KMS-11 (cell line): ENCODE measurements around the gene ERO1B.

Source experiments
- H2AFZ ChIP-seq: fragments of 200-600 bp; sonication (generic); 2 replicates; pipeline ENCODE4 v1.6.1; 2016; ENCODE audit warnings: antibody characterized with exemption, mixed run types, low read depth
- H3K27ac ChIP-seq: fragments of 200-600 bp; sonication (generic); 2 replicates; pipeline ENCODE4 v1.6.1; 2016; ENCODE audit warnings: mild to moderate bottlenecking, mixed run types
- H3K27me3 ChIP-seq: fragments of 200-600 bp; sonication (generic); 2 replicates; pipeline ENCODE4 v1.6.1; 2017; ENCODE audit warnings: mild to moderate bottlenecking, low read depth, mixed run types, moderate library complexity; ENCODE audit not compliant: insufficient read depth
- H3K36me3 ChIP-seq: fragments of 200-600 bp; sonication (generic); 2 replicates; pipeline ENCODE4 v1.6.1; 2017; ENCODE audit warnings: mild to moderate bottlenecking, mixed run types; ENCODE audit not compliant: insufficient read depth
- H3K4me1 ChIP-seq: fragments of 200-600 bp; sonication (generic); 2 replicates; pipeline ENCODE4 v1.6.1; 2016; ENCODE audit warnings: mild to moderate bottlenecking, low read depth, mixed run types; ENCODE audit not compliant: poor library complexity, severe bottlenecking
- H3K4me2 ChIP-seq: fragments of 200-600 bp; sonication (generic); 2 replicates; pipeline ENCODE4 v1.7.0; 2016; ENCODE audit warnings: mild to moderate bottlenecking, mixed run types
- H3K4me3 ChIP-seq: fragments of 200-600 bp; sonication (generic); IDR thresholded peaks from 2 replicates; pipeline ENCODE4 v1.6.1; 2017; ENCODE audit warnings: low read depth, low read length, mixed read lengths; ENCODE audit not compliant: insufficient read depth
- H3K79me2 ChIP-seq: fragments of 200-600 bp; sonication (generic); 2 replicates; pipeline ENCODE4 v1.6.1; 2016; ENCODE audit warnings: low read depth, mixed run types; ENCODE audit not compliant: insufficient read depth
- H3K9ac ChIP-seq: fragments of 200-600 bp; sonication (generic); 2 replicates; pipeline ENCODE4 v1.6.1; 2016; ENCODE audit warnings: mild to moderate bottlenecking, mixed run types
- H4K20me1 ChIP-seq: fragments of 200-600 bp; sonication (generic); 2 replicates; pipeline ENCODE4 v1.6.1; 2016; ENCODE audit warnings: mild to moderate bottlenecking, mixed run types; ENCODE audit not compliant: insufficient read depth
- CTCF ChIP-seq: fragments of 200-600 bp; sonication (generic); conservative IDR thresholded peaks from 2 replicates; pipeline ENCODE4 v1.6.1; 2017; ENCODE audit warnings: low read depth, mild to moderate bottlenecking, antibody characterized with exemption, low read length, moderate library complexity, mixed read lengths

Gene ERO1B

GRCh38 chr1:236311040-236311439, 29.3 kb upstream of the ERO1B start:
- no peaks in the 10 kb centered on the region for H3K4me1 ChIP-seq
- no peak for TF ChIP-seq CTCF
- H3K4me2 ChIP-seq: no peak overlapping the region
- H2AFZ ChIP-seq: no peak overlapping the region
- no peaks in the 10 kb centered on the region for H3K27me3 ChIP-seq
- H4K20me1 ChIP-seq: no peaks in the 10 kb centered on the region
- no peaks in the 10 kb centered on the region for H3K79me2 ChIP-seq
- H3K9ac ChIP-seq: no peak overlapping the region
- H3K27ac ChIP-seq: no peak overlapping the region
- H3K36me3 ChIP-seq: no peaks in the 10 kb centered on the region
- no peak overlapping the region for H3K4me3 ChIP-seq

DNA sequence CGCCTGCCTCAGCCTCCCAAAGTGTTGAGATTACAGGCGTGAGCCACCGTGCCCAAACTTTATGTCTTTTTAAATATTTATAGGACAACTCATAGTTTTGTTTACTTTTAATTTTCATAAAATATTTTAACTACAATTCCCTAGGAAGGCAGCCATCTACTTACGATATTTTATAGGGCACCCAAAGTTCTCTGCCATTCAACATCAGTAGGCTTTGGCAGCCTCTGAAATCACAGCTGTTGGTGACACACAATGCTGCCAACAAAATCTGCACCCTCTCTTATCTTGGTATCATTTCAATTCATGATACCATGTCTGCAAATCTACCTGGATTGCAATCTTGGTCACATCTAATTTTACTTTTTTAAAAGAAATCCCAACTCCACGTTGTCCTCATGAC, 27.1 kb upstream of the ERO1B start:
- Histone ChIP-seq H2AFZ (no peak overlapping the region), H3K27ac (no peak overlapping the region), H3K36me3 (no peaks in the 10 kb centered on the region), H3K4me2 (no peak overlapping the region), H3K79me2 (no peaks in the 10 kb centered on the region), H4K20me1 (no peaks in the 10 kb centered on the region), H3K9ac (no peak overlapping the region), H3K27me3 (no peaks in the 10 kb centered on the region), H3K4me1 (no peaks in the 10 kb centered on the region), H3K4me3 (no peak overlapping the region)
- no peak for TF ChIP-seq CTCF

DNA sequence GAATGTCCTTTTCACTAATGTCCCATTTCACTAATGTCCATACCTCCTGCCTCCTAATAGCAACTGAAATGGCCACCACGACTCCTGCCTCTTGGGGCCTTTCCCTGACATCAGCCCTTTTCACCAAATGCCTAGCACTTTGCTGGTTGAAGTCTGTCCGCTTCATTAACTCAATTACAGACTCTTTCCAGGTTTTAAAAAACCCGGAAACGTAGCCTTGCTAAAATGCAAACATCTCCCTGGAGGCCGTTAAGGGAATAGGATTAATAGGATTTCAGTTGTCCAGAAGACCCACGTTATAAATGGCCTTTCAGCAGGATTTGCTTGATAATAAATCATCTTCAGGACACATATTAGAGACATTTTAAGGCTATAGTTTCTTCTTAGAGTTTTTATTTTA, 25.7 kb upstream of the ERO1B start:
- no peak overlapping the region for H3K9ac ChIP-seq

GRCh38 chr1:236304682-236305081, 22.9 kb upstream of the ERO1B start:
- H2AFZ ChIP-seq: no peak overlapping the region
- no peak for TF ChIP-seq CTCF
- no peaks in the 10 kb centered on the region for H3K27me3 ChIP-seq

More for the DNA sequence above, 25.7 kb upstream of the ERO1B start:
- Histone ChIP-seq H2AFZ (no peak overlapping the region), H4K20me1 (no peaks in the 10 kb centered on the region), H3K27ac (no peak overlapping the region), H3K79me2 (no peaks in the 10 kb centered on the region), H3K4me3 (no peak overlapping the region), H3K36me3 (no peaks in the 10 kb centered on the region), H3K27me3 (no peaks in the 10 kb centered on the region), H3K4me1 (no peaks in the 10 kb centered on the region), H3K4me2 (no peak overlapping the region)
- no peak for TF ChIP-seq CTCF

More at GRCh38 chr1:236304682-236305081, 22.9 kb upstream of the ERO1B start:
- Histone ChIP-seq H3K9ac (no peak overlapping the region), H3K27ac (no peak overlapping the region), H4K20me1 (no peaks in the 10 kb centered on the region), H3K36me3 (no peaks in the 10 kb centered on the region), H3K4me2 (no peak overlapping the region), H3K79me2 (no peaks in the 10 kb centered on the region), H3K4me1 (no peaks in the 10 kb centered on the region), H3K4me3 (no peak overlapping the region)
